Activated CD4-positive, alpha-beta memory T cell treated with anti-CD3 and anti-CD28 coated beads for 36 hours (primary cell): Measurements from ENCODE around the gene SLC43A1. TPM values are rescaled to one million over a fixed set of nuclear protein-coding genes. Genes with fewer than 3 reads are reported as not detected.
"Not testable (repeated sequence)": the region's sequence is repeated elsewhere in the genome, so short reads cannot be mapped to it uniquely, and the experiment has no call there.

Experiments
- CTCF ChIA-PET: fragments of 350-600 bp; sonication (Branson Sonifier 250); formaldehyde crosslinking; loops from one replicate; lab custom pipeline; 2021; ENCODE audit warnings: antibody characterized with exemption, inconsistent platforms; lab: Charles Lee
- POLR2A ChIA-PET: fragments of 350-600 bp; sonication (Branson Sonifier 250); formaldehyde crosslinking; loops from one replicate; lab custom pipeline; 2021; ENCODE audit warnings: antibody characterized with exemption; lab: Charles Lee
- DNase-seq: peaks from one replicate; pipeline ENCODE4 v3.0.0-alpha.2; 2020
- H3K27ac Mint-ChIP-seq: one replicate; pipeline ENCODE4 v1.8.0; 2021; ENCODE audit warnings: mixed read lengths
- H3K27me3 Mint-ChIP-seq: one replicate; pipeline ENCODE4 v1.8.0; 2021; ENCODE audit warnings: mixed read lengths
- H3K36me3 Mint-ChIP-seq: one replicate; pipeline ENCODE4 v1.8.0; 2021; ENCODE audit warnings: mixed read lengths
- H3K4me1 Mint-ChIP-seq: one replicate; pipeline ENCODE4 v1.8.0; 2021; ENCODE audit warnings: low read depth, mixed read lengths
- H3K4me3 Mint-ChIP-seq: one replicate; pipeline ENCODE4 v1.8.0; 2021; ENCODE audit warnings: mild to moderate bottlenecking, mixed read lengths
- H3K9me3 Mint-ChIP-seq: one replicate; pipeline ENCODE4 v1.8.0; 2021; ENCODE audit warnings: mixed read lengths
- intact Hi-C: fragments of 100-400 bp; cut with micrococcal nuclease; formaldehyde crosslinking; loops from one replicate; pipeline ENCODE4 v1.15.1; 2023
- total RNA-seq, 2 experiments: library from RNA; stranded (reverse); gene quantifications; one replicate each; pipeline ENCODE4 v1.2.3, GENCODE V29; 2021

The SLC43A1 gene
- total RNA-seq, 2 experiments from 2014 or later = 23.1 to 23.3 TPM

DNA sequence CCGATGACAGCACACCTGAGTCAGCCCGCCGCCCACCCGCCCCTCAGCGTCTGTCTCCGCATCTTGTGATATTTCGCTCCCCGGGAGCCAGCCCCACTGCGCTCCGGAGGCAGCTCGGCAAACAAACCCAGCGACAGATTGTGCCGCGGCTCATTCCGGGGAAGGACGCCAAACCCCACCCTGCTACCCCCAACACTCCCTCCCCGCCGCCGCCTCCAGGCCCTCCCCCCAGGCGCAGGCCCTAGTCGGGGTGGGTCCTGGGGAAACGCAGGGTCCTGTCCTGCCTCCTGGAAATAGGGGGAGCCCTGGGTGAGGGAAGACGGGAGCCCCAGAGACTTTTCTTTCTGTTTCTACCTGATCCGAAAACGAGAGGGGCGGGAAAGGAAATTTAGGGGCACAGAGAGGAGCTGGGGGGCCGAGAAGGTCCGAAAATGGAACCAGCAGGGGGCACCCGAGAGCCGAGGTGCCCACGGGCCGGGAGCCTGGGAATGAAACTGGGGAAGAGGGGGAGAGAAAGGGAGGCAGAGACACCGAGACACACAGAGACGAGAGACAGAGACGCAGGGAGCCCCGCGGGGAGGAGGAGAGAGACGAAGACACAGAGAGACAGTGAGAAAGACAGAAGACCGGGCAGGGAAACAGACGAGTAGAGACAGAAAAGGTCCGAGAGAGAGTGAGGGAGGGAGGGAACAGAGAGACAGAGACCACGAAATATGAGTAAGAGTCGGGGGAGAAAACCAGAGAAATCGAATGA lies 56.9 kb downstream of the SLC43A1 start:
- Mint-ChIP-seq H3K4me1 (peaks cover 25% of the 10 kb centered on the region), H3K9me3 (no peaks in the 10 kb centered on the region), H3K4me3 (peak overlapping the region; percentile 64), H3K27ac (no peak overlapping the region), H3K27me3 (peaks cover 39% of the 10 kb centered on the region), H3K36me3 (no peaks in the 10 kb centered on the region)
- intact Hi-C loops = loop anchor here (1.0 to 5.0 kb wide), 5 partner anchors 34 to 186 kb away; partner anchors contain the start of gene SLC43A1
- POLR2A ChIA-PET = interaction anchor here (1.1 to 1.2 kb wide), 2 partner anchors 25 to 243 kb away, joined by 3 read pairs; no protein-coding TSS in a partner anchor
- CTCF ChIA-PET = interaction anchor here (0.6 to 6.7 kb wide), 52 partner anchors 10 to 1065 kb away, joined by 3 to 185 read pairs (median 6); partner anchors contain the start of genes P2RX3, SLC43A1, SLC43A3 and TIMM10
- peak; percentile 63 for DNase-seq

DNA sequence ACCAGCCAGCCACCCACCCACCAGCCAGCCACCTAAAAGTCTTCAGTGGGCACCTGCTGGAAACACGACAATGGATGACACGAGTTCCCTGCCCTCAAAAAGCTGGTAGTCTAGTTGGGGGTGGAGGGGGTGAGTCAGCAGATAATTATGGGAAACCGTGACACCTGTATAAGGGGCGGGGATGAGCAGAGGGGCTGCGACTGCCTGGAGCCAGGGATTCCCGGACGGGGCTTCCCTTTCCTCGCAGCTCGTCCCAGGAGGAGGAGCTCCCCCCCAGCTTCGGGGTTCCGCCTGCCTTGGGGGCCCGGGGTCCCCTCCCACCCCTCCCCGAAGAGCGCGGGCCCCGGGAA lies 57.5 kb downstream of the SLC43A1 start:
- H3K4me3 Mint-ChIP-seq = peak overlapping the region; percentile 20
- ChIA-PET POLR2A (interaction anchor here (1.1 to 1.2 kb wide), 2 partner anchors 26 to 244 kb away, joined by 3 read pairs; no protein-coding TSS in a partner anchor), CTCF (interaction anchor here (0.6 to 6.7 kb wide), 61 partner anchors 8 to 1066 kb away, joined by 3 to 185 read pairs (median 6); partner anchors contain the start of genes P2RX3, SLC43A1, SLC43A3 and TIMM10)
- H3K9me3 Mint-ChIP-seq = no peaks in the 10 kb centered on the region
- no peak overlapping the region for H3K27ac Mint-ChIP-seq
- intact Hi-C loops = loop anchor here (1.0 to 5.0 kb wide), 5 partner anchors 34 to 187 kb away; partner anchors contain the start of gene SLC43A1
- H3K36me3 Mint-ChIP-seq = no peaks in the 10 kb centered on the region
- DNase-seq = no peak
- H3K27me3 Mint-ChIP-seq = peaks cover 39% of the 10 kb centered on the region
- H3K4me1 Mint-ChIP-seq = peaks cover 25% of the 10 kb centered on the region

DNA sequence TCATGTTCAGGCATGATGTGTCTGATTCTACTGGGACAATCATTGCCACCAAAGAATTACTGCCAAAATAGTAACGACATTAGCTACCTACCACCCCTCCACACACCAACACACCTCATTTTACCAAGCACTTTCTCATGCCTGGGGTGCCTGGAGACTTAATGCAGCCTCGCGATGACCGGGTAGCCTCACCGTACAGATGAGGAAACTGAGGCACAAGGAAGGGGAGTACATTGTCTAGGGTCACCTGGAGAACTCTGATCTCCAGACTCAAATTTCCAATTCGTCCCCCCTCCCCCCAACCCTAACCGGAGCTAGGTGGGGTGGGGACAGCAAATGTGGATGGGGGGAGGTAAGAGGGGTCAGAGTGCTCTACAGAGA lies 57.9 kb downstream of the SLC43A1 start:
- Mint-ChIP-seq H3K4me3 (peak overlapping the region; percentile 51), H3K4me1 (peaks cover 25% of the 10 kb centered on the region), H3K9me3 (no peaks in the 10 kb centered on the region), H3K36me3 (no peaks in the 10 kb centered on the region), H3K27me3 (peaks cover 39% of the 10 kb centered on the region), H3K27ac (no peak overlapping the region)
- CTCF ChIA-PET = interaction anchor here (0.6 to 6.7 kb wide), 58 partner anchors 8 to 1066 kb away, joined by 3 to 185 read pairs (median 6); partner anchors contain the start of genes P2RX3, SLC43A1, SLC43A3 and TIMM10
- no peak for DNase-seq
- intact Hi-C loops = loop anchor here (1.0 to 5.0 kb wide), 7 partner anchors 23 to 187 kb away; partner anchors contain the start of gene SLC43A1
- POLR2A ChIA-PET = interaction anchor here (1.1 to 1.2 kb wide), 2 partner anchors 26 to 244 kb away, joined by 3 read pairs; no protein-coding TSS in a partner anchor

DNA sequence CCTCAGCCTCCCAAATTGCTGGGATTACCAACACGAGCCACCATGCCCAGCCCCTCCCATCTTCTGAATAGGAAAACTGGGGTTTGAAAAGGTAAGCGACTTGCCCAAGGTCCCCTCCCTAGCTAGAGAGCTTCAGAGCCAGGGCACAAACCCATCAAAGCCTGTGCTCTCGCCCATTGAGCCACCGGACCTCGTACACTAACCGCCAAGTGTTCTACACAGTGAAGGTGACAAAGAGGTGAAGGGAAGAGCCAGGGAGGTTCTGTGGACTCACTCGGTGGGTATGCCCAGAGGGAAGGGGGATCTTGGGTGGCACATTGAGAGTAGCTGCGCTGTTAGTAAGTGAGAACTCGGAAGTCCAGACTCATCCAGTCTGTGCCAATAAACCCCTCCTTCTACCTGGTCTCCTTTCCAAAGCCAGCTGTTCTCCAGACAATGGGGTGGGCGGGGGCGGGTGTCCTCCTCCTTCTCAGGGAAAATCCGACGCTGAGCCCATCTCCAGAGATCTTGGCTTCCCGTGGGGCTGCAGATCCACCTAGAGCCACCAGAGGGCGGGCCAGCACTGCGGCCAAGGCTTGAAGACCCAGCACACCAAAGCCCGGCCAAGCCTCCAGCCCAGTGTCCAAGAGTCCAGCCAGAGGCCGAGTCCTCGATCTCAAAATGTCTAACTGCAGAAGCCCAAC lies 58.4 kb downstream of the SLC43A1 start:
- intact Hi-C loops = loop anchor here (1.0 to 5.0 kb wide), 3 partner anchors 23 to 70 kb away; no protein-coding TSS in a partner anchor
- ChIA-PET CTCF (interaction anchor here (0.7 to 6.7 kb wide), 49 partner anchors 8 to 315 kb away, joined by 3 to 185 read pairs (median 7); partner anchors contain the start of genes SLC43A1, SLC43A3, TIMM10 and UBE2L6), POLR2A (no interaction called here)
- Mint-ChIP-seq H3K4me1 (peaks cover 25% of the 10 kb centered on the region), H3K27me3 (peaks cover 36% of the 10 kb centered on the region), H3K36me3 (no peaks in the 10 kb centered on the region), H3K9me3 (no peaks in the 10 kb centered on the region), H3K27ac (no peak overlapping the region), H3K4me3 (peak overlapping the region; percentile 51)
- peak; percentile 84 for DNase-seq

DNA sequence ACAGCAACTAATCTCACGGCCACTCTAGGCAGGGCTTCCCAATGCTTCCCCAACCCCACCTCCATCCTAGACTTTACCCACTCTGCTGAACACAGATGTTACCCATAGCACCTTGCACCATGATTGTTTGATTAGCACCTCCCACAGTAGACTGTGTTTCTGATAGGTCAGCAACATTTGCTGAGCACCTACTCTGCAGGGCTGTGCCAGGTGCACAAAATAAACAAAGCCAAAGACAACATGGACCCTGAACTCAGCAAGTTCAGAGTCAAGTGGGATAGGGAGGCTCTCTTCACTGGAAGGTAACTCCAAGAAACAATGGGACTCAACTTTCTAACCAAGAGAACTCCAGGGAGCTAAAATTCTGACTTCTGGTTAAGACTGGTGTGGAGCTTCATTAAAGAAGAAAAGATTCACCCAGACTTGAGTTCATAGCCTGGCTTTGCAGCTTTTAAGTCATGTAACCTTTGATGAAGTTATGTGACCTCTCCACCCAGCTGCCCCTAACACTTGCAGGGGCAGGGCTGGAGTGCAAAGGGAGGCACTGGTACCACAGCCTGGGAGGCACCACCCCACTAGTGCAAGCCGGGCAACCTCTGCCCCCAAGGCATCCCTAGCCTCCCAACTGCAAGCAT lies 61.8 kb downstream of the SLC43A1 start:
- ChIA-PET POLR2A (no interaction called here), CTCF (interaction anchor here (0.7 to 1.6 kb wide), 3 partner anchors 11 to 40 kb away, joined by 3 to 5 read pairs (median 3); no protein-coding TSS in a partner anchor)
- Mint-ChIP-seq H3K36me3 (no peaks in the 10 kb centered on the region), H3K9me3 (no peaks in the 10 kb centered on the region), H3K4me1 (peaks cover 12% of the 10 kb centered on the region), H3K27me3 (peaks cover 13% of the 10 kb centered on the region), H3K4me3 (no peak overlapping the region), H3K27ac (no peak overlapping the region)
- intact Hi-C loops = no loop called here
- DNase-seq = no peak

DNA sequence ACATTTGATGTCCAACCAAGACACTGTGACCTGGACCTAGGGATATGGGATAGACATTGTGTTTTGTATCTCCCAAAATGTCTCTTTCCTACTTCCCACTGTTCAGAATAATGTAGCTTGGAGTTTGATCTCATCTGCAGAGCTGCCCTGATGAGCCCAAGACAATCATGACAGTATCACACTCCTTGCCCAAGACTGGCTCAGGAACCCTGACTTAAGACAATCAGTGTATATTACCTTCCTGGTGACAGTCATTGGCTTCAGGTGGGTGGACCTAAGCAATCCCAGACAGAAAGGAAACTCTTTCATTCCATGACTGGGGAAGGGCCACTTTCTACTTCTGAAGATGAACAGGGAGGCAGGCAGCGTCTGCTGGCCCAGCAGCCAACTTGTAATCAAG lies 69.4 kb downstream of the SLC43A1 start:
- intact Hi-C loops = no loop called here
- no peaks in the 10 kb centered on the region for H3K9me3 Mint-ChIP-seq
- no peak for DNase-seq
- H3K4me1 Mint-ChIP-seq = no peaks in the 10 kb centered on the region
- POLR2A ChIA-PET = no interaction called here
- no peak overlapping the region for H3K27ac Mint-ChIP-seq
- no peak overlapping the region for H3K4me3 Mint-ChIP-seq
- H3K36me3 Mint-ChIP-seq = no peaks in the 10 kb centered on the region
- peaks cover 5% of the 10 kb centered on the region for H3K27me3 Mint-ChIP-seq
- CTCF ChIA-PET = interaction anchor here (2.6 kb wide), 1 partner anchor 13 kb away, joined by 12 read pairs; no protein-coding TSS in a partner anchor

DNA sequence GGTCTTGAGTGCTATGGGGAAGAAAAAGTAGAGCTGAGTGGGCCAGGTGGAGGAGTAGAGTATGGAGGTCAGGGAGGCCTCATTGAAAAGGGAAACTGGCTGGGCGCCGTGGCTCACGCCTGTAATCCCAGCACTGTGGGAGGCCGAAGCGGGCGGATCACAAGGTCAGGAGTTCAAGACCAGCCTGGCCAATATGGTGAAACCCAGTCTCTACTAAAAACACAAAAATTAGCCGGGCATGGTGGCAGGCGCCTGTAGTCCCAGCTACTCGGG lies 70.4 kb downstream of the SLC43A1 start:
- CTCF ChIA-PET = interaction anchor here (1.2 to 2.6 kb wide), 3 partner anchors 12 to 35 kb away, joined by 3 to 12 read pairs (median 7); no protein-coding TSS in a partner anchor
- POLR2A ChIA-PET, H3K4me1 Mint-ChIP-seq, H3K27ac Mint-ChIP-seq, DNase-seq, H3K9me3 Mint-ChIP-seq, intact Hi-C loops, H3K4me3 Mint-ChIP-seq, H3K36me3 Mint-ChIP-seq, H3K27me3 Mint-ChIP-seq: not testable (repeated sequence)

DNA sequence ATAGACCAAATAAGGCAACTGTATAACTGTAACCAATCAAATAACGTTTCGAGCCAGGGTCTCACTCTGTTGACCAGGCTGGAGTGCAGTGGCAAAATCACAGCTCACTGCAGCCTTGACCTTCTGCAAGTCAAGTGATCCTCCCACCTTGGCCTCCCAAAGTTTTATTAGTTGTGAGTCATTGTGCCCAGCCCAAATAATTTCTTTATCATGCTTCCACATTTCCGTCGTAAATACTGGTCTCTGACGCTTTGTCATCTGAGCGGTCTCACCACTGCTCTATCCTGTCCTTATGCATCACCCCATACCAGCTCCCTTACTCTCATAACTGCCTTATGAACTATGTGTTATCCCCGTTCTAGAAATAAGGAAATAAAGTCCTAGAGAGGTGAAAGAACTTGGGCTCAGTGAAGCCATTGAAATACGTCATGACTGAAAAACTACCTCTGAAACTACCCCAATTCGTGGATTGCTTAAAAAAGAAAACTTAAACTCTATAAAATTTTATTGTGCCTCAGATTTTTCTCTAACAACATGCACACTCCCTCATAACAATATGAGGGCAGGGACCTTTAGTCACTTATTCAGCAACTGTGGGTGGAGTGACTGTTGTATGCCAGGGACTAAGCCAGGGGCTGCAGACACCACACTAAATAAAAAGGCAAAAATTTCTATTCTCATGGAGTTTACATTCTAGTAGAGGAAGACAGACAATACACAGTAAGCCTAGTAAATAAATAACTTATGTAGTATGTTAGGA lies 71.0 kb downstream of the SLC43A1 start:
- Mint-ChIP-seq H3K36me3 (no peaks in the 10 kb centered on the region), H3K4me1 (no peaks in the 10 kb centered on the region), H3K27ac (no peak overlapping the region), H3K27me3 (peaks cover 5% of the 10 kb centered on the region), H3K9me3 (no peaks in the 10 kb centered on the region), H3K4me3 (no peak overlapping the region)
- intact Hi-C loops = no loop called here
- DNase-seq = no peak
- ChIA-PET CTCF (interaction anchor here (1.2 to 1.6 kb wide), 2 partner anchors 13 to 35 kb away, joined by 3 to 7 read pairs; no protein-coding TSS in a partner anchor), POLR2A (no interaction called here)

DNA sequence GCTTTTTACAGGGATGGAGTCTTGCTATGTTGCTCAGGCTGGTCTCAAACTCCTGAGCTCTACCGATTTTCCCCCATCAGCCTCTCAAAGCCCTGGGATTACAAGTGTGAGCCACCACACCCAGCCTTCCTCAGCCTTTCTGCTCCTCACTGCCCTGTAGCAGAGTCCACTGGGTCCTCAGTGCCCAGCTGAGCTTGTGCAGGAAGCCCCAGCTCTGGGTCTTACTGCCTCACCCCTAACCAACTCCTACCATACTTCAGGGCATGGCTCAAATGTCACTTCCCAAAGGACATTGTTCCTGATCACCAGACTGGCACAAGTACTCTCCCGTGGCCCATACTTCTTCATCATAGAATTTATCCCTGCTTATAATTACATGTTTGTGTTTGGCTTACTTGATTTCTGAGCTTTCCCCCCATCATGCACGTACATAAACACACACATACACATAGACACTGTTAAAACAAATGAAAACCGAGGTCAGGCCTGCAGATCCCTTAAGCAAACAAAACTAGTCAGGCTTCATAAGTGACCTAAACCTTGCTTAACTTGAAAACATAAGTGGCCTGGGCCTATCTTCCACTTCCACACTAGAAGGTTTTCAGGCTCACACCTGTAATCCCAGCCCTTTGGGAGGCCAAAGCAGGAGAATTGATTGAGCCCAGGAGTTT lies 74.6 kb downstream of the SLC43A1 start:
- Mint-ChIP-seq H3K27ac (no peak overlapping the region), H3K27me3 (no peaks in the 10 kb centered on the region), H3K4me3 (no peak overlapping the region), H3K4me1 (no peaks in the 10 kb centered on the region), H3K36me3 (no peaks in the 10 kb centered on the region), H3K9me3 (no peaks in the 10 kb centered on the region)
- ChIA-PET POLR2A (no interaction called here), CTCF (interaction anchor here (2.6 kb wide), 1 partner anchor 18 kb away, joined by 19 read pairs; no protein-coding TSS in a partner anchor)
- intact Hi-C loops = no loop called here
- no peak for DNase-seq

DNA sequence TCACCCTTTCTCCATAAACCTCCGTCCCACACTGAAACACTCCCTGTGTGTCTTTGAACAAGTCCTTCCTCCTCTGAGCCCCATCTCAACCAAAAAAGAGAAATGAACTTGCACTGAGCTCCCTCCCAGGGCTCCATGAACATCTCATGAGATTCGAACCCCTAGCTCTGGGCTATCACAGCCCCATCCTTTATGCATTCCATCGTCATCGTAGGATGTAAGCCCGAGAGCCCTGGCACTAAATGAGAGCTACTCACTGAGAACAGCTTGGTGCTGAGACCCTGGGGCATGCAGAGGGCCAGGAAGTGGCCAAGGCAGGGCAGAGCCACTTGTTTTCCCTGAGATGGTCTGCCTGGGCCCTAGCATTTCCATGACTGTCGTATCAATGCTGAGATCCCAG lies 75.7 kb downstream of the SLC43A1 start:
- H3K36me3 Mint-ChIP-seq = no peaks in the 10 kb centered on the region
- H3K4me3 Mint-ChIP-seq = no peak overlapping the region
- intact Hi-C loops = no loop called here
- ChIA-PET CTCF (no interaction called here), POLR2A (no interaction called here)
- DNase-seq = no peak
- H3K27me3 Mint-ChIP-seq = no peaks in the 10 kb centered on the region
- no peak overlapping the region for H3K27ac Mint-ChIP-seq
- no peaks in the 10 kb centered on the region for H3K4me1 Mint-ChIP-seq
- H3K9me3 Mint-ChIP-seq = no peaks in the 10 kb centered on the region
